WTC11 (cell line): ENCODE data around the gene WSB1. TPM values are rescaled to one million over a fixed set of nuclear protein-coding genes. Genes with fewer than 3 reads are reported as not detected.

Source experiments
- ATAC-seq: fragments of 200-7000 bp; cut with Tn5 transposase; 2 replicates; pipeline ENCODE4 v1.10.0; 2021; ENCODE audit warnings: mild to moderate bottlenecking, moderate library complexity
- CTCF ChIA-PET: fragments of 300-600 bp; sonication (Branson Sonifier 250); formaldehyde crosslinking; loops from one replicate; lab custom pipeline; 2021; ENCODE audit warnings: antibody characterized with exemption; lab: Charles Lee
- POLR2A ChIA-PET: fragments of 350-600 bp; sonication (Branson Sonifier 250); formaldehyde crosslinking; loops from one replicate; lab custom pipeline; 2021; ENCODE audit warnings: antibody characterized with exemption; lab: Charles Lee
- DNase-seq: peaks from one replicate; pipeline ENCODE4 v3.0.0; 2021; ENCODE audit warnings: low spot score
- H3K27ac Mint-ChIP-seq: 2 replicates; pipeline ENCODE4 v1.8.0; 2021; ENCODE audit warnings: mixed read lengths
- H3K27me3 Mint-ChIP-seq: 2 replicates; pipeline ENCODE4 v1.8.0; 2021; ENCODE audit warnings: low read depth, mild to moderate bottlenecking, moderate library complexity, mixed read lengths
- H3K36me3 Mint-ChIP-seq: 2 replicates; pipeline ENCODE4 v1.8.0; 2021; ENCODE audit warnings: mixed read lengths
- H3K4me1 Mint-ChIP-seq: 2 replicates; pipeline ENCODE4 v1.8.0; 2022; ENCODE audit warnings: mixed read lengths
- H3K4me3 Mint-ChIP-seq: 2 replicates; pipeline ENCODE4 v1.8.0; 2021; ENCODE audit warnings: mild to moderate bottlenecking, moderate library complexity, mixed read lengths
- H3K9me3 Mint-ChIP-seq: 2 replicates; pipeline ENCODE4 v1.8.0; 2021; ENCODE audit warnings: mixed read lengths
- ESRRA ChIP-seq: sonication (generic); formaldehyde crosslinking; IDR thresholded peaks from 2 replicates; pipeline ENCODE4 v1.8.1; 2022; ENCODE audit warnings: mild to moderate bottlenecking, missing genetic modification reagents, borderline replicate concordance
- FOXP1 ChIP-seq: sonication (generic); formaldehyde crosslinking; IDR thresholded peaks from 2 replicates; pipeline ENCODE4 v1.8.0; 2022; ENCODE audit warnings: missing genetic modification reagents, mild to moderate bottlenecking, moderate library complexity, borderline replicate concordance
- GTF2I ChIP-seq: fragments of 250-450 bp; sonication (Bioruptor Pico); conservative IDR thresholded peaks from 2 replicates; pipeline ENCODE4 v1.4.0; 2021; ENCODE audit warnings: mild to moderate bottlenecking
- JAZF1 ChIP-seq: fragments of 250-450 bp; sonication (Bioruptor Pico); IDR thresholded peaks from 2 replicates; pipeline ENCODE4 v1.9.0; 2021; ENCODE audit warnings: moderate library complexity, mild to moderate bottlenecking, inconsistent platforms
- KAT7 ChIP-seq: sonication (generic); formaldehyde crosslinking; IDR thresholded peaks from 2 replicates; pipeline ENCODE4 v1.8.1; 2023; ENCODE audit warnings: missing genetic modification reagents, mild to moderate bottlenecking, borderline replicate concordance
- NR1H2 ChIP-seq: sonication (generic); formaldehyde crosslinking; IDR thresholded peaks from 2 replicates; pipeline ENCODE4 v1.9.0; 2021; ENCODE audit warnings: mild to moderate bottlenecking, moderate library complexity, missing genetic modification reagents
- NR3C1 ChIP-seq: sonication (generic); formaldehyde crosslinking; conservative IDR thresholded peaks from 2 replicates; pipeline ENCODE4 v1.8.1; 2023; ENCODE audit warnings: low read depth, mild to moderate bottlenecking, missing genetic modification reagents
- OVOL2 ChIP-seq: fragments of 250-450 bp; sonication (Bioruptor Pico); IDR thresholded peaks from 2 replicates; pipeline ENCODE4 v1.9.0; 2021; ENCODE audit warnings: mild to moderate bottlenecking, borderline replicate concordance
- ZNF121 ChIP-seq: sonication (generic); formaldehyde crosslinking; IDR thresholded peaks from 2 replicates; pipeline ENCODE4 v1.8.0; 2023; ENCODE audit warnings: missing genetic modification reagents
- ZNF219 ChIP-seq: sonication (generic); formaldehyde crosslinking; IDR thresholded peaks from 2 replicates; pipeline ENCODE4 v1.8.0; 2023; ENCODE audit warnings: missing genetic modification reagents, mild to moderate bottlenecking, borderline replicate concordance
- total RNA-seq: library from RNA; stranded (reverse); gene quantifications from 3 replicates; pipeline ENCODE4 v1.2.3, GENCODE V29; 2021
- TF ChIP-seq, protein P1 (sequence below): sonication (generic); formaldehyde crosslinking; IDR thresholded peaks from 2 replicates; pipeline ENCODE4 v1.8.1; 2022; ENCODE audit warnings: mild to moderate bottlenecking, missing genetic modification reagents, moderate library complexity, borderline replicate concordance
- TF ChIP-seq, protein P2 (sequence below): sonication (generic); formaldehyde crosslinking; IDR thresholded peaks from 2 replicates; pipeline ENCODE4 v1.8.1; 2022; ENCODE audit warnings: low read depth, missing genetic modification reagents, borderline replicate concordance
- TF ChIP-seq, protein P3 (sequence below): fragments of 250-450 bp; sonication (Bioruptor Pico); conservative IDR thresholded peaks from 2 replicates; pipeline ENCODE4 v1.9.0; 2021; ENCODE audit warnings: mild to moderate bottlenecking
- TF ChIP-seq, protein P4 (sequence below): sonication (generic); formaldehyde crosslinking; IDR thresholded peaks from 2 replicates; pipeline ENCODE4 v1.8.1; 2022; ENCODE audit warnings: missing genetic modification reagents, borderline replicate concordance
- TF ChIP-seq, protein P5 (sequence below): fragments of 250-450 bp; sonication (Bioruptor Pico); IDR thresholded peaks from 2 replicates; pipeline ENCODE4 v1.9.0; 2021; ENCODE audit warnings: mild to moderate bottlenecking, borderline replicate concordance
- TF ChIP-seq, protein P6 (sequence below): sonication (generic); formaldehyde crosslinking; IDR thresholded peaks from 2 replicates; pipeline ENCODE4 v1.8.1; 2023; ENCODE audit warnings: mild to moderate bottlenecking, missing genetic modification reagents

The WSB1 gene
- total RNA-seq, 1 experiment from 2014 or later, result 167 TPM

DNA sequence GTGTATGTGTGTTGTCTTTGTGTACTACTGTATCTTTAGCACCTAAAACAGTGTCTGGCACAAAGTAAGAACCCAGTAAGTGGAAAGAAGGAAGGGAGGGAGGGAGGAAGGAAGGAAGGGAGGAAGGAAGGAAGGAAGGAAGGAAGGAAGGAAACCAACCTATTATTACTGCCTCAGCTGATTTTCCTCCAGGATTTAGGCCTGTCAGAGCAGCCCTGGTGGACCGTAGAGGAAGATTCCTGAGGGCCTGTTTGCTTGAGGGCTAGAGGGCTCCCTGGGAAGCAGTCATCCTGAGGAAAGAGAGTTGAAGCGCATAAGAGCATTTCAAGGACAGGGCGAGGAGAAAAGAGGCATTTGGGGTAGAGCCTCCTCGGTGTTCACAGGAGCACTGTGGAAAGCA, 61.5 kb downstream of the WSB1 start (continued):
- TF ChIP-seq, protein P1, sequence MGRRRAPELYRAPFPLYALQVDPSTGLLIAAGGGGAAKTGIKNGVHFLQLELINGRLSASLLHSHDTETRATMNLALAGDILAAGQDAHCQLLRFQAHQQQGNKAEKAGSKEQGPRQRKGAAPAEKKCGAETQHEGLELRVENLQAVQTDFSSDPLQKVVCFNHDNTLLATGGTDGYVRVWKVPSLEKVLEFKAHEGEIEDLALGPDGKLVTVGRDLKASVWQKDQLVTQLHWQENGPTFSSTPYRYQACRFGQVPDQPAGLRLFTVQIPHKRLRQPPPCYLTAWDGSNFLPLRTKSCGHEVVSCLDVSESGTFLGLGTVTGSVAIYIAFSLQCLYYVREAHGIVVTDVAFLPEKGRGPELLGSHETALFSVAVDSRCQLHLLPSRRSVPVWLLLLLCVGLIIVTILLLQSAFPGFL (CRISPR knock-in tag), result no peak
- TF ChIP-seq NR1H2 (CRISPR knock-in tag), result no peak
- TF ChIP-seq ESRRA (CRISPR knock-in tag), result no peak
- TF ChIP-seq, protein P2, sequence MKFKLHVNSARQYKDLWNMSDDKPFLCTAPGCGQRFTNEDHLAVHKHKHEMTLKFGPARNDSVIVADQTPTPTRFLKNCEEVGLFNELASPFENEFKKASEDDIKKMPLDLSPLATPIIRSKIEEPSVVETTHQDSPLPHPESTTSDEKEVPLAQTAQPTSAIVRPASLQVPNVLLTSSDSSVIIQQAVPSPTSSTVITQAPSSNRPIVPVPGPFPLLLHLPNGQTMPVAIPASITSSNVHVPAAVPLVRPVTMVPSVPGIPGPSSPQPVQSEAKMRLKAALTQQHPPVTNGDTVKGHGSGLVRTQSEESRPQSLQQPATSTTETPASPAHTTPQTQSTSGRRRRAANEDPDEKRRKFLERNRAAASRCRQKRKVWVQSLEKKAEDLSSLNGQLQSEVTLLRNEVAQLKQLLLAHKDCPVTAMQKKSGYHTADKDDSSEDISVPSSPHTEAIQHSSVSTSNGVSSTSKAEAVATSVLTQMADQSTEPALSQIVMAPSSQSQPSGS (CRISPR knock-in tag), result no peak
- no peak for TF ChIP-seq FOXP1 (CRISPR knock-in tag)
- TF ChIP-seq, protein P3, sequence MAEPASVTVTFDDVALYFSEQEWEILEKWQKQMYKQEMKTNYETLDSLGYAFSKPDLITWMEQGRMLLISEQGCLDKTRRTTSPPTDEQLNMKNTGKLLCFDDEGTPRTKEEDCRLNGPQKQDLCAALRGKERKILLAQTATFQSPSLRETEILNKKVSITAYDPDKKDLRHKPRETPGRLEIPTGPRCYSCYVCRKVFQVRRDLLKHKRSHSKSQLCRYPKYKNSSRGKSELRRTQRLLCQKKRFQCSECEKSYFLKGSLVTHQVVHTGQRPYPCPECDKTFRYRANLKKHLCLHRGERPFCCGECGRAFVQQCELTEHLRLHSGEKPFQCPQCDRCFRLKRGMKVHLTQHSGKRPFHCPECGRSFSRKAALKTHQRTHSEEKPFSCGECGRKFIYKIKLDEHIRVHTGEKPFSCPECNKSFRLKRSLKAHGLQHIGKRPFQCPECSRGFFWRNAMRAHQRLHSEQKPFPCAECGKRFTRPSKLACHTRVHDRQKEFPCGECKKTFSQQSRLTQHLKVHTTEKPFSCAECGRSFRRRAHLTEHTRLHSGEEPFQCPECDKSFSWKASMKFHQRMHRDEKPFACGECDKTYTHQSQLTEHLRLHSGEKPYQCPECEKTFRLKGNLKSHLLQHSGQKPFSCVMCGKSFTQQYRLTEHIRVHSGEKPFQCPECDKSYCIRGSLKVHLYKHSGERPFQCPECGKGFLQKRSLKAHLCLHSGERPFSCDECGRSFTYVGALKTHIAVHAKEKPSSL, result no peak
- no peak for TF ChIP-seq KAT7 (CRISPR knock-in tag)

DNA sequence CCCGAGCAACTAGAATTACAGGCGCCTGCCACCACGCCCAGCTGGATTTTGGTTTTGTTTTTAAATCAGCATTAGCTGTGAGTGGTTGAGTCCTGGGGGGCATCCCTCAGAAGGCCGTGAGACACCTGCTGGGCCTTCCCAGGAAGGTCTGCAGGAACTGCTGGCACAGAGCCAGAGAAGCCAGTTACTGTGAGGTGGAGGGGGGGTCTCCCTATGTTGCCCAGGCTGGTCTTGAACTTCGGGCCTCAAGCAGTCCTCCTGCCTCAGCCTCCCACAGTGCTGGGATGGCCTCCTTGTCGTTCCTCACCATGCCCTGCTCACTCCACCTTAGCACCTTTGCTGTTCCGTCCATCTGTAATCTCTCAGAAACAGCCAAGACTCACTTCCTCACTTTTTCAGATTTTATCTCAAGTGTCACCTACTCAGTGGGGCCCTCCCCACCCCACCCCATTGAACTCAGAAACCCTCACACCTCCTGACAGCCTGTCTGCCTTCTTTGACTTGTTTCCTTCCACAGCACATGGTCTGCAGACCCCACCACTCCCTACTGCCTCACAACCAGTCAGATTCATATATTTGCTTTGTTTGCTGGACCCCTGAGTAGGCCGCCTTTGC, 62.3 kb downstream of the WSB1 start:
- POLR2A ChIA-PET, result no interaction called here
- CTCF ChIA-PET, result no interaction called here
- ATAC-seq (no peak), DNase-seq (no peak)
- Mint-ChIP-seq H3K36me3 (peaks cover 4% of the 10 kb centered on the region; the same call in 1 of the 2 replicates), H3K4me3 (no peak overlapping the region), H3K27ac (no peak overlapping the region), H3K4me1 (peaks cover 18% of the 10 kb centered on the region), H3K9me3 (no peaks in the 10 kb centered on the region), H3K27me3 (peaks cover 9% of the 10 kb centered on the region; the same call in 1 of the 2 replicates)
- no peak for TF ChIP-seq JAZF1 (CRISPR knock-in tag)
- TF ChIP-seq OVOL2 (CRISPR knock-in tag), result no peak
- 0 out of 2 replicates have a peak, but pooled peaks have one; percentile 15 for TF ChIP-seq ZNF121 (CRISPR knock-in tag)

DNA sequence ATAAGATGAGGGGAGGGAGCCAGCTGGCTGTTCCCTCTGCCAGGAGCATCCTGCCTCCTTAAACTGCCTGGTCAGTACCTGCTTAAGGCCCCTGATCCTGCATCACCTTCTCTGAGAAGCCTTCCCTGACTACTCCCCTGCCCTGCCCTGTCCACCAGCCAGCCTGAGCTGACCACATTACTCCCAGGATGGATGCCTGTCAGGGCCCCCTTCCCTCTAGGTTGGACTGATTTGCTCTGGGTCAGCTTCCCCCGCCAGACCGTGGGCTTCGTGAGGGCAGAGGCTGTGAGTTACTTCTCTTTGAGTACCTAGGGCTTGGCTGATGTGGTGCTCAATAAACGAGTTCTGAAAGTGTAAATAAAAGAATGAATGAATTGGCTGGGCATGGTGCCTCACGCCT, 63.3 kb downstream of the WSB1 start:
- Mint-ChIP-seq H3K27ac (no peak overlapping the region), H3K36me3 (no peaks in the 10 kb centered on the region), H3K9me3 (no peaks in the 10 kb centered on the region), H3K4me3 (no peak overlapping the region), H3K27me3 (peaks cover 9% of the 10 kb centered on the region; the same call in 1 of the 2 replicates), H3K4me1 (peaks cover 18% of the 10 kb centered on the region)
- CTCF ChIA-PET, result interaction anchor here (1.3 kb wide), 1 partner anchor 246 kb away, joined by 5 read pairs; no protein-coding TSS in a partner anchor
- DNase-seq, result no peak
- POLR2A ChIA-PET, result no interaction called here
- ATAC-seq, result no peak
- no peak for TF ChIP-seq GTF2I (CRISPR knock-in tag)

DNA sequence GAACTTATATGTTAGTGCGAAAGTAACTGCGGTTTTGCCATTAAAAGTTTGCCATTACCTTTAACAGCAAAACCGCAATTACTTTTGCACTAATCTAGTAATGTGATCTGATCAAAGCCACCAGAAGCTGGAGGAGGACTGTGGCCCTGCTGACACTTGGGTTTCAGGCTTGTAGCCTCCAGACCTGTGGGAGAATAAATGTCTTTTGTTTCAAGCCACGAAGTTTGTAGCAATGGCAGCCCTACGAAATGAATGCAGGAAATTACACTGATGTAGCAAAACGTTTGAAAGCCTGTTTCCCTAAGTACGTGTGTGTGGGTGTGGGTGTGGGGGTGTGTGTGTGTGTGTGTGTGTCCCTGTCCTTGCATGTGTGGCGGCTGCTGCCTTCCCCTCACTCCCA, 66.6 kb downstream of the WSB1 start:
- DNase-seq, result no peak
- H3K36me3 Mint-ChIP-seq, result no peaks in the 10 kb centered on the region
- CTCF ChIA-PET, result interaction anchor here (0.9 to 1.4 kb wide), 3 partner anchors 95 to 242 kb away, joined by 3 read pairs; no protein-coding TSS in a partner anchor
- H3K27ac Mint-ChIP-seq, result no peak overlapping the region
- H3K27me3 Mint-ChIP-seq, result no peaks in the 10 kb centered on the region; the same call in 1 of the 2 replicates
- POLR2A ChIA-PET, result no interaction called here
- no peaks in the 10 kb centered on the region for H3K9me3 Mint-ChIP-seq
- no peak overlapping the region for H3K4me3 Mint-ChIP-seq
- H3K4me1 Mint-ChIP-seq, result peaks cover 2% of the 10 kb centered on the region
- ATAC-seq, result no peak
- TF ChIP-seq NR3C1 (CRISPR knock-in tag) (no peak), ZNF219 (CRISPR knock-in tag) (no peak), NR1H2 (CRISPR knock-in tag) (no peak), GTF2I (CRISPR knock-in tag) (no peak)
- TF ChIP-seq, protein P4, sequence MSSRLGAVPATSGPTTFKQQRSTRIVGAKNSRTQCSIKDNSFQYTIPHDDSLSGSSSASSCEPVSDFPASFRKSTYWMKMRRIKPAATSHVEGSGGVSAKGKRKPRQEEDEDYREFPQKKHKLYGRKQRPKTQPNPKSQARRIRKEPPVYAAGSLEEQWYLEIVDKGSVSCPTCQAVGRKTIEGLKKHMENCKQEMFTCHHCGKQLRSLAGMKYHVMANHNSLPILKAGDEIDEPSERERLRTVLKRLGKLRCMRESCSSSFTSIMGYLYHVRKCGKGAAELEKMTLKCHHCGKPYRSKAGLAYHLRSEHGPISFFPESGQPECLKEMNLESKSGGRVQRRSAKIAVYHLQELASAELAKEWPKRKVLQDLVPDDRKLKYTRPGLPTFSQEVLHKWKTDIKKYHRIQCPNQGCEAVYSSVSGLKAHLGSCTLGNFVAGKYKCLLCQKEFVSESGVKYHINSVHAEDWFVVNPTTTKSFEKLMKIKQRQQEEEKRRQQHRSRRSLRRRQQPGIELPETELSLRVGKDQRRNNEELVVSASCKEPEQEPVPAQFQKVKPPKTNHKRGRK (CRISPR knock-in tag), result no peak
- TF ChIP-seq, protein P5, sequence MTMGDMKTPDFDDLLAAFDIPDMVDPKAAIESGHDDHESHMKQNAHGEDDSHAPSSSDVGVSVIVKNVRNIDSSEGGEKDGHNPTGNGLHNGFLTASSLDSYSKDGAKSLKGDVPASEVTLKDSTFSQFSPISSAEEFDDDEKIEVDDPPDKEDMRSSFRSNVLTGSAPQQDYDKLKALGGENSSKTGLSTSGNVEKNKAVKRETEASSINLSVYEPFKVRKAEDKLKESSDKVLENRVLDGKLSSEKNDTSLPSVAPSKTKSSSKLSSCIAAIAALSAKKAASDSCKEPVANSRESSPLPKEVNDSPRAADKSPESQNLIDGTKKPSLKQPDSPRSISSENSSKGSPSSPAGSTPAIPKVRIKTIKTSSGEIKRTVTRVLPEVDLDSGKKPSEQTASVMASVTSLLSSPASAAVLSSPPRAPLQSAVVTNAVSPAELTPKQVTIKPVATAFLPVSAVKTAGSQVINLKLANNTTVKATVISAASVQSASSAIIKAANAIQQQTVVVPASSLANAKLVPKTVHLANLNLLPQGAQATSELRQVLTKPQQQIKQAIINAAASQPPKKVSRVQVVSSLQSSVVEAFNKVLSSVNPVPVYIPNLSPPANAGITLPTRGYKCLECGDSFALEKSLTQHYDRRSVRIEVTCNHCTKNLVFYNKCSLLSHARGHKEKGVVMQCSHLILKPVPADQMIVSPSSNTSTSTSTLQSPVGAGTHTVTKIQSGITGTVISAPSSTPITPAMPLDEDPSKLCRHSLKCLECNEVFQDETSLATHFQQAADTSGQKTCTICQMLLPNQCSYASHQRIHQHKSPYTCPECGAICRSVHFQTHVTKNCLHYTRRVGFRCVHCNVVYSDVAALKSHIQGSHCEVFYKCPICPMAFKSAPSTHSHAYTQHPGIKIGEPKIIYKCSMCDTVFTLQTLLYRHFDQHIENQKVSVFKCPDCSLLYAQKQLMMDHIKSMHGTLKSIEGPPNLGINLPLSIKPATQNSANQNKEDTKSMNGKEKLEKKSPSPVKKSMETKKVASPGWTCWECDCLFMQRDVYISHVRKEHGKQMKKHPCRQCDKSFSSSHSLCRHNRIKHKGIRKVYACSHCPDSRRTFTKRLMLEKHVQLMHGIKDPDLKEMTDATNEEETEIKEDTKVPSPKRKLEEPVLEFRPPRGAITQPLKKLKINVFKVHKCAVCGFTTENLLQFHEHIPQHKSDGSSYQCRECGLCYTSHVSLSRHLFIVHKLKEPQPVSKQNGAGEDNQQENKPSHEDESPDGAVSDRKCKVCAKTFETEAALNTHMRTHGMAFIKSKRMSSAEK, result no peak
- TF ChIP-seq, protein P6, sequence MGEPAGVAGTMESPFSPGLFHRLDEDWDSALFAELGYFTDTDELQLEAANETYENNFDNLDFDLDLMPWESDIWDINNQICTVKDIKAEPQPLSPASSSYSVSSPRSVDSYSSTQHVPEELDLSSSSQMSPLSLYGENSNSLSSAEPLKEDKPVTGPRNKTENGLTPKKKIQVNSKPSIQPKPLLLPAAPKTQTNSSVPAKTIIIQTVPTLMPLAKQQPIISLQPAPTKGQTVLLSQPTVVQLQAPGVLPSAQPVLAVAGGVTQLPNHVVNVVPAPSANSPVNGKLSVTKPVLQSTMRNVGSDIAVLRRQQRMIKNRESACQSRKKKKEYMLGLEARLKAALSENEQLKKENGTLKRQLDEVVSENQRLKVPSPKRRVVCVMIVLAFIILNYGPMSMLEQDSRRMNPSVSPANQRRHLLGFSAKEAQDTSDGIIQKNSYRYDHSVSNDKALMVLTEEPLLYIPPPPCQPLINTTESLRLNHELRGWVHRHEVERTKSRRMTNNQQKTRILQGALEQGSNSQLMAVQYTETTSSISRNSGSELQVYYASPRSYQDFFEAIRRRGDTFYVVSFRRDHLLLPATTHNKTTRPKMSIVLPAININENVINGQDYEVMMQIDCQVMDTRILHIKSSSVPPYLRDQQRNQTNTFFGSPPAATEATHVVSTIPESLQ, result no peak
